NCI-H2081 (cell line): Measurements from ENCODE around the gene DRC7.

ENCODE experiments used
- DNase-seq, 2 experiments: peaks; one replicate each; lab custom pipeline; 2025; lab: John Stamatoyannopoulos, UW

DRC7 gene

DNA sequence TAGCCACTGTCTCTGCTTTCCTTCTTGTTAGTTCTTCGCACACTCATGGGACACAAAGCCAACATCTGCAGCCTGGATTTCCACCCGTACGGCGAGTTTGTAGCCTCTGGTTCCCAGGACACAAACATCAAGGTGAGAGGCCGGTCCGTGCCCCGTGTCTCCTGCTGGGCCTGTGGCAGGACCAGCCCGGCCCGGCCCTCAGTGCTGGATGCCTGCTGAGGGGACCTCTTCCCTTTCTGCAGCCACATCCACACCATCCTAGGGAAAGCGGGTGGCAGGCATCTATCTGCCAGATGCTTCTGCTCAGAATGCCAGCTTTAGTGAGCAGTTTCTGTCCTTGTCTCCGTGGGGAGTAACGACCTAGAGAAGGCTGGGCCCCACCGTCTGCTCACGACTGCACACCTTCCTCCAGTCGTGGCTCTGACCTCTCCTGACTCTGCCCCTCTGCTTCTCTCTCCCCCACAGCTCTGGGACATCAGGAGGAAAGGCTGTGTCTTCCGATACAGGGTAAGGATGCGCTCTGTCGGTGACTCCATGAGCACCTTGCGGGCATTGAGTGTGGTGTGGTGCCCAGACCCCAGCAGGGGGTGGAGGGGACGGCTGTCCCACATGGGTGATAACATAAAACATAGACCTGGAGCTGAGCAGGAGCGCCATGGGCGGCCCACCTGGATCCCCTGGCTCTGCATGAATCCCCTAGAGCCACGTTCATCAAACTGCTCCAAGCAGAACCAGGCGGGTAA, 56.4 kb downstream of the DRC7 start:
- no peak for DNase-seq

GRCh38 chr16:57751539-57752202, 57.1 kb downstream of the DRC7 start:
- DNase-seq: no peak

GRCh38 chr16:57752203-57752580, 57.6 kb downstream of the DRC7 start:
- no peak for DNase-seq

- DNase-seq: no peak
These were observed 58.2 kb downstream of the DRC7 start for GRCh38 chr16:57752581-57753447.

DNA sequence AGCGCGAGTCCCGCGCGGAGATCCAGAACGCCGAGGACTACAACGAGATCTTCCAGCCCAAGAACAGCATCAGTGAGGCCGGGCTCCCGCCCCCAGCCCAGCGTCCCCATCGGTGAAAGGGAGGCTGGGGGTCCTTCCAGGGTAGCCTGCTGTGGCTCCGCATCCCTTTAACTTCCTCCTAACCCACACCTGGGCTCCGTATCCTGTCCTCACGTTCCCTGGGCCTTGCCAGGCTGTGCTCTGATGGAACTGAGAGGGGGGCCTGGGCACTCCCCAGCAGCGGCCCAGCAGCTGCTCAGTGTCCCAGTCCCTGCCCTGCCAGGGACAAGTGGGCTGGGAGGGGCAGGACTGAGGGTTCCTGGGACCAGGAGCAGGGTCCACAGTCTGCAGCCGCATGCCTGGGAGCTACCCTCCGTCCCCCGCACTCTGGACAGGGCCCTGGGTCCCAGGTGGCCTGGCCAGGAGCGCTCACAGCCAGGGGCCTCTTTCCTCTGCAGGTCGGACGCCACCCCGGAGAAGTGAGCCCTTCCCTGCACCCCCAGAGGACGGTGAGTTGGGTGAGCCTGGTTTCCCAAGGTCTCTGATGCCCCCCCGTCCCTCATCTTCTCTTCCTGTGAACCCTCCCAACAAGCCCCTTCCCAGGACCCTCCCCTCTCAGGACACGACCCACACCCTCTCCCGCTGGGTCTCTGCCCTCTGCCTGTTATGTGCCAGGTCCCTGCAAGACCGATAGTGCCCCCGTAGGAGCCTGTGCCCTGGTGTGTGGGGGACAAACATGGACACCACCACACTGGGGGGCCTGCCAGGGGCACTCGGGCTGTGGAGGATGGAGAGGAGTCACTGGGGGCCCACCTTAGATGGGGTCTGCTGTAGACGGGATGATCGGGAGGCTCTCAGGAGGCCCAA, 59.1 kb downstream of the DRC7 start:
- DNase-seq: no peak

DNA sequence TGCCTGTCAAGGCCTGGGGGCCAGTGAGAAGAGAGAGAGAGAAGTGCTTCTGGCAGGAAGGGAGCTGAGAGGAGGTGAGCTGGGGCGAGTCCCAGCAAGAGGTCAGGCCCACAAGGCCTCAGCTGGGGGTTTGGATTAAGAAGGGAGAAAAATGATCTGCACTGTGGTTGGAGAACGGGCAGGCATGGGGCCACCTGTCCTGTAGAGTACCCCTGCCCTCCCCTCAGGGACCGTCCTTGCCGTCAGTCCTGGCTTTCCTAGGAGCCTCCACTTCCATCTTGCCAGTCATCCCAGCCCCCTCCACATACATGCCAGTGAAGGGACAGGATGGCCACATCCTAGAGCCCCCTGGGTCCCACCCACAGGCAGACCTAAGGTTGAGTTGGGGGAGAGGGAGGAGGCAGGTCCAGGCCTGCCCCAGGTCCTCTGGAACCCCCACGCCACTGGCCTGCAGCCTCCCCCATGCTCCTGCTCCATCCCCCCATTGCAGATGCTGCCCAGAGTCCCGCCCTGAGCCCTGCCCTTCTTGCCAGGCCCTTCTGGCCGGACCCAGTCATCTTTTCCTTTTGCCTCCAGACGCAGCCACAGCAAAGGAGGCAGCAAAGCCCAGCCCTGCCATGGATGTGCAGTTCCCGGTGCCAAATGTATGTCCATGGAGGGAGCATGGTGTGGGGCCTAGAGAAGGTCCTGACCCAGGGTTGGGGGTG, 59.9 kb downstream of the DRC7 start:
- no peak for DNase-seq

DNA sequence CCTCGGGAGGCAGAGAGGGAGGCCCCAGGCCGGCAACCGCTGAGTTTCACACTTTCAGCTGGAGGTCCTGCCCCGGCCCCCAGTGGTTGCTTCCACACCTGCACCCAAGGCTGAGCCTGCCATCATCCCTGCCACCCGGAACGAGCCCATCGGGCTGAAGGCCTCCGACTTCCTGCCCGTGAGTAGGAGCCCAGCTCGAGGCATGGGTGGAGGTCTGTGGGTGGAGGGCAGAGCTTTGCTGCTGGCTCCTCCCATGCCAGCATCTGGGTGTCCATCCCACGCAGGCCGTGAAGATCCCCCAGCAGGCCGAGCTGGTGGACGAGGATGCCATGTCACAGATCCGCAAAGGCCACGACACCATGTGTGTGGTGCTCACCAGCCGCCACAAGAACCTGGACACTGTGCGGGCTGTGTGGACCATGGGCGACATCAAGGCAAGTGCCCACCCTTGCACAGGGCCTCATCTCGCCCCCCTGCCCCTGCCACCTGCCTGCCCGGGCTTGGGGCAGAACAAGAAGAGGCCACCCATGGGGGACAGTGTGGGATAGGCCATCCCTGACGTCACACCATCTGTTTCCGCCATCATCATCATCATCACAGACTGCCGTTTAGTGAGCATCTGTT, 60.6 kb downstream of the DRC7 start:
- DNase-seq: no peak

DNA sequence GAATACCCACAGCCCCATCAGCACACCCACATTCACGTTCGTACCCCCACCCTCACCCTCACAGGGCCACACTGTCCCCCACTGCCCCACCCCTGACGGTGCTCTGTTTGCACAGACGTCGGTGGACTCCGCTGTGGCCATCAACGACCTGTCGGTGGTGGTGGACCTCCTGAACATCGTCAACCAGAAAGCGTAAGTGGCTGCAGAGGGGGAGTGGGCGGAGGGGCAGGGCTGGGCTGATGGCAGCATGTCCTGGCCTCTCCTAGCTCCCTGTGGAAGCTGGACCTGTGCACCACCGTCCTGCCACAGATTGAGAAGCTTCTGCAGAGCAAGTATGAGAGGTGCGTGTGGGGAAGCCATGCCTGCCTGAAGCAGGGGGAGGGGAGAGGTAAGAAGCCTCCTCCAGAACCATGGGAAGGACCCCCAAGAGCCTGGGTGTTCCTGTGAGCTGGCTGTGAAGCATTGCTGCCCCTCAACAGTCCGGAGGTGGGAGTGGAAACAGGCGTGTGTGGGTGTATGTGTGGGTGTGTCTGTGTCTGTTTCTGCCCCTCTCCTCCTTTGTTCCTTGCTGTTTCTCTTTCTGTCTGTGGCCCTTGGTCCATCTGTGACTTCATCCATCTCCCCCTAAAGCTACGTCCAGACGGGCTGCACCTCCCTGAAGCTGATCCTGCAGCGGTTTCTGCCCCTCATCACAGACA, 61.3 kb downstream of the DRC7 start:
- DNase-seq: no peak

GRCh38 chr16:57756424-57757325, 62.1 kb downstream of the DRC7 start:
- DNase-seq: no peak

GRCh38 chr16:57757326-57757786, 62.8 kb downstream of the DRC7 start:
- DNase-seq: peak; percentile 2 to 26

DNA sequence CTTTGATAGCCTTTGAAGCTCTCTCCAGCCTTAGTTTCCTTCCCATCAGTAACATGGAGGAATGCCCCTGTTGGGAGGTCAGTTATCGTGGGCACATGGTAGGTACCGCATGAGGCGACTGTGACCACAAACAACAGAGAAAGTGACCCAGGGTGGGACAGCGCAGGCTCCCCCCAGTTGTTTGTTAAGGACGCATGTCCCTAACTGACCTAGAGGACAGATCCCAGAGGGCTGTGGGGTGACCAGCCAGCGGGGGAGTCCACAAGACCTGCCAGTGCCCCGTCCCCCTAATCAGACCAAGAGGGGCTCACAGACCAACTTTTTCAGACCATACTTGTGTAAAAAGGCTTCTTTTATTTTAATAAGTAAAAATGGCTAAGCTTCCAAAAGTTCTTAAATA, 63.3 kb downstream of the DRC7 start:
- no peak for DNase-seq

DNA sequence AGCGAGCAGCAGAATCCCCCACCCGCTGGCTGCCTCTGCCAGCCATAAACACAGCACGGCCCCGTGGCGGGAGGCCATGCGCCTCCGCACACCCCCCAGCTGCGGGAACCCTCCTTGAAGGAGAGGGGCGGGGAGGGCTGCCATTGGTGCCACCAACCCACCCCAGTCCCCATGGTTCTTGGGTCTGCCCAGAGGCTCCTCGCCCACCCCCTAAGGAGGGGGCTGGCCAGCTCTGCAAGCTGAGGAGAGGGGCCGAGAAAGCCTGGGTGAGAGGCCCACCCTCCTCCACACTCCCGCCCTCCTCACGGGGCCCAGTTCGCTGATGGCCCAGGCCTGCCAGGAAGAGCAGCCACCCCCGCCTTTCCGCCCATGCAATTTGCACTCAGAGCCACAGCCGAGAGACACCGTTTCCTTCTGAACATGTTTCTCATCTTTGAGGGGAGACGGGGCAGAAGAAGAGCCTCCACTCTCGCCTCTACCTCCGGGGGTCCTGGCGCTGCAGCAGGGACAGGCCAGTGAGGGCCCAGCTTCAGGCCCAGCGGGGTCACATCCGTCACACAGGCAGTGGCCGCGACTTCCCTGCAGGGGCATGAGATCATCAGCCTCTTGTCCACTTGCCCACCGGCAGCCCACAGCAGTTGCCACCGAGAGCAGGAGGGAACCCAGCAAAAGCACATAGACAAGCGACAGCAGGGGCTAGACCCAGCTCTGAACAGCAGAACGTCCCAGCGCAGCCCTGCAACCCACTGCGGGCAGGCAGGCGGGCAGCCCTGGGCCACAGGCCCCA, 63.9 kb downstream of the DRC7 start:
- DNase-seq: no peak

DNA sequence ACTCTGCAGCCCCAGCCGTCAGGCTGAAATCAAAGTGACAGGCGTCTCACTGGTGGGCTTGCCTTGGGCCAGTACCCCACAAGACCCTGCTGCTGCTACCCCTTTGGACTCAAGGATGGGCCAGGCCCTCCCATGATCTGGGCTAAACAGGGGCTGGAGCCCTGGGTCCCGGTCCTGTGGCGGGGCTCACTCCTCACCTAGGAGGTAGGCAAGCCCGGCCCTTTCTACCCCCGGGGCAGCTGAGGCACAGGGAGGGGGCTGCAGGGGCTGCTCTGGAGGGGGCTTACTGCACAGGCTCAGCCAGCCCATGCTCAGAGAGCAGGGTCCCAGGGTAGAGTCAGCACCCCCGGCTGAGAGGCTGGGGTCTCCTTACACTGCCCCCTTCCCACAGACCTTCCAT, 64.5 kb downstream of the DRC7 start:
- no peak for DNase-seq

DNA sequence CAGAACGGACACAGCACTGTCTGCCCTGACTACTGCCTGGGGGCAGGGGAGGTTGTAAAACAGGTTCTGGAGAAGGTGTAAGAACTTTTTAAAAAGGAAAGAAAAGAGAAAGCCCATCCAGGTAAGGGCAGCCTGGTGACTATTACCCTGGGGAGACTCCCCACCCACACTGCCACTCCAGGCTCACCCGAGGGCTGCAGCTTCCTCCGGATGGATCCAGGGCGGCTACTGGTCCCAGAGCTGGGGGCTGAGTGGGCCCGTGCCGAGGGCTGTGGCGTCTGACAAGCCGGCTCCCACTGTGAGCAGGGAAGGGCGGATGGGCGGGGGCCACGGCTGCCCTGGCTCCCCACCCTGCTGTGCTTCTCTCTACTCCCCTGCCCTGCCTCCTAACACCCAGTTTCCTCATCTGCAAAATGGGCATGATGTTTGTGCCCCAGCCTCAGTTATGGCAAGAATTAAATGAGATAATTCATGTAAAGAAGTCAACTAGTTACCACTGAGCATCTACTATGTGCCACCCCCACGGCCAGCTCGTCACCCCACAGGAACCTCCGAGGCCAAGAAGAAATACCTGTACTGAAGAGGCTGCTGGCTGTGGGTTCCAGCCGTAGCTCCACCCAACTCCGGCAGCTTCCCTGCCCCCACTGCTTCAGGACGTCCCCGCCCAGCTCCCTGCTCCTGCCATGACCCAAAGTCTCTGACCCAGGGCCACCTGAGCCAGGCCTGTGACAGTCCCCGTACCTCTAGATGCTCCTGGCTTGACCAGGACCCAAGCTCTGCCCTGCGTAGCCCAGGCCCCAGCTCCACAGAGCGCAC, 65.1 kb downstream of the DRC7 start:
- no peak for DNase-seq

DNA sequence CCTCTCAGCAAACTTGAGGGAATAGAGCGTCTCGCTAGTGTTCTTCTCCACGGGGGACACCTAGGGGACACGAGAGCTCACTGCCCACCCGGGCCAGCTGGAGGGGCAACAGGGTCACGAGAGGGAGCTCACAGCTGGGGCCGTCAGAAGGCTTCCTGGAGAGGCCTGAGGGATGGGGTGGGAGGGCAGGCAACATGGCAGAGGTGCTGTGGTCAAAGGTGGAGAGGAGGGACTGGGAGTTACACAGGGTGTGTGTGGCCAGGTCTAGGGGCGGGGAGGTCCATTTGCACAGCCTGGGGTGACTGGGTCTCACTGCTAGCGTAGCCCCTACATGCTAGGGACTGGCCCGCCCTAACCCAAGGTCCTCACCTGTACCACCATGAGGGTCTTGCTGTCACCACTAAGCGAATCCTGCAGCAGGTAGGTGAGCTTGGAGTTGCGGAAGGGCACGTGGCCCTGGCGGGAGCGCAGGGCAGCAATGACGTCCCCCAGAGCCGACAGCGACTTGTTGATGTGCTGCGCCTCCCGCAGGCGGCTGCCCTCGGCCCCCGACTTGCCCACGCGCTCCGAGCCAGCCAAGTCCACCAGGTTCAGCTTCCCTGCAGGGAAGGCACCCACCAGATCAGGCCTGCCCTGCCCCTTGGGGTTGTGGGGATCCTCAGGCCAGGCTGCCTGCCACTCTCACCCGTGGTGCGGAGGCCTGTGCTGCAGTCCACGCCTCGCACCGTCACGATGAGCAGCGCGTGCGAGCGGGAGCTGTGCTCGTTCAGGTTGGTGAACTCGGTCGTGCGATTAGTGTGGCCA, 66.0 kb downstream of the DRC7 start:
- DNase-seq: no peak

GRCh38 chr16:57761301-57761700, 66.7 kb downstream of the DRC7 start:
- no peak for DNase-seq
